ENCODE measurements around the gene SEMA5A.

The SEMA5A gene

GRCh38 chr5:9295466-9295801 lies 250.4 kb downstream of the SEMA5A start:
- Mint-ChIP-seq H3K9me3 (peaks cover 11% of the 10 kb centered on the region), H3K4me3 (no peak overlapping the region), H3K27me3 (ENCODE audit: low read depth) (no peaks in the 10 kb centered on the region)

GRCh38 chr5:9294793-9295465 lies 250.9 kb downstream of the SEMA5A start:
- Mint-ChIP-seq H3K27me3 (ENCODE audit: low read depth) (no peaks in the 10 kb centered on the region), H3K4me3 (no peak overlapping the region), H3K27ac (no peak overlapping the region), H3K4me1 (ENCODE audit: low read depth) (no peaks in the 10 kb centered on the region), H3K36me3 (ENCODE audit: low read depth) (no peaks in the 10 kb centered on the region), H3K9me3 (peaks cover 10% of the 10 kb centered on the region)

More at GRCh38 chr5:9295466-9295801, 250.4 kb downstream of the SEMA5A start:
- Mint-ChIP-seq H3K4me1 (ENCODE audit: low read depth) (no peaks in the 10 kb centered on the region), H3K27ac (no peak overlapping the region), H3K36me3 (ENCODE audit: low read depth) (no peaks in the 10 kb centered on the region)

- Mint-ChIP-seq H3K27me3 (ENCODE audit: low read depth) (no peaks in the 10 kb centered on the region), H3K9me3 (no peaks in the 10 kb centered on the region), H3K4me1 (ENCODE audit: low read depth) (no peaks in the 10 kb centered on the region)
Observed at GRCh38 chr5:9288234-9288633, 257.6 kb downstream of the SEMA5A start.

GRCh38 chr5:9284781-9285307 lies 261.0 kb downstream of the SEMA5A start:
- Mint-ChIP-seq H3K9me3 (peaks cover 5% of the 10 kb centered on the region), H3K36me3 (ENCODE audit: low read depth) (no peaks in the 10 kb centered on the region), H3K27me3 (ENCODE audit: low read depth) (no peaks in the 10 kb centered on the region), H3K27ac (no peak overlapping the region), H3K4me3 (no peak overlapping the region), H3K4me1 (ENCODE audit: low read depth) (no peaks in the 10 kb centered on the region)

More at GRCh38 chr5:9288234-9288633, 257.6 kb downstream of the SEMA5A start:
- no peak overlapping the region for H3K4me3 Mint-ChIP-seq
- no peak overlapping the region for H3K27ac Mint-ChIP-seq
- no peaks in the 10 kb centered on the region for H3K36me3 Mint-ChIP-seq (ENCODE audit: low read depth)

GRCh38 chr5:9284272-9284671 lies 261.6 kb downstream of the SEMA5A start:
- H3K4me1 Mint-ChIP-seq (ENCODE audit: low read depth), result no peaks in the 10 kb centered on the region
- H3K36me3 Mint-ChIP-seq (ENCODE audit: low read depth), result no peaks in the 10 kb centered on the region
- peaks cover 5% of the 10 kb centered on the region for H3K9me3 Mint-ChIP-seq
- no peaks in the 10 kb centered on the region for H3K27me3 Mint-ChIP-seq (ENCODE audit: low read depth)
- H3K4me3 Mint-ChIP-seq, result no peak overlapping the region
- no peak overlapping the region for H3K27ac Mint-ChIP-seq

GRCh38 chr5:9283473-9283872 lies 262.4 kb downstream of the SEMA5A start:
- H3K9me3 Mint-ChIP-seq, result peaks cover 5% of the 10 kb centered on the region
- no peak overlapping the region for H3K27ac Mint-ChIP-seq
- no peak overlapping the region for H3K4me3 Mint-ChIP-seq
- no peaks in the 10 kb centered on the region for H3K4me1 Mint-ChIP-seq (ENCODE audit: low read depth)
- H3K36me3 Mint-ChIP-seq (ENCODE audit: low read depth), result no peaks in the 10 kb centered on the region
- no peaks in the 10 kb centered on the region for H3K27me3 Mint-ChIP-seq (ENCODE audit: low read depth)

- H3K36me3 Mint-ChIP-seq (ENCODE audit: low read depth), result no peaks in the 10 kb centered on the region
- peaks cover 5% of the 10 kb centered on the region for H3K9me3 Mint-ChIP-seq
- H3K27me3 Mint-ChIP-seq (ENCODE audit: low read depth), result no peaks in the 10 kb centered on the region
- H3K4me3 Mint-ChIP-seq, result no peak overlapping the region
- H3K27ac Mint-ChIP-seq, result no peak overlapping the region
- no peaks in the 10 kb centered on the region for H3K4me1 Mint-ChIP-seq (ENCODE audit: low read depth)
Observed at GRCh38 chr5:9283021-9283420, 262.9 kb downstream of the SEMA5A start.

- Mint-ChIP-seq H3K27me3 (ENCODE audit: low read depth) (no peaks in the 10 kb centered on the region), H3K9me3 (peaks cover 5% of the 10 kb centered on the region), H3K36me3 (ENCODE audit: low read depth) (no peaks in the 10 kb centered on the region), H3K4me3 (no peak overlapping the region), H3K27ac (no peak overlapping the region), H3K4me1 (ENCODE audit: low read depth) (no peaks in the 10 kb centered on the region)
Observed at GRCh38 chr5:9282211-9282610, 263.7 kb downstream of the SEMA5A start.

GRCh38 chr5:9279774-9280173 lies 266.1 kb downstream of the SEMA5A start:
- H3K9me3 Mint-ChIP-seq, result peaks cover 5% of the 10 kb centered on the region
- no peaks in the 10 kb centered on the region for H3K4me1 Mint-ChIP-seq (ENCODE audit: low read depth)
- no peaks in the 10 kb centered on the region for H3K27me3 Mint-ChIP-seq (ENCODE audit: low read depth)
- no peak overlapping the region for H3K27ac Mint-ChIP-seq
- no peak overlapping the region for H3K4me3 Mint-ChIP-seq
- H3K36me3 Mint-ChIP-seq (ENCODE audit: low read depth), result no peaks in the 10 kb centered on the region

GRCh38 chr5:9278921-9279603 lies 266.8 kb downstream of the SEMA5A start:
- Mint-ChIP-seq H3K9me3 (peaks cover 5% of the 10 kb centered on the region), H3K4me3 (no peak overlapping the region), H3K27me3 (ENCODE audit: low read depth) (no peaks in the 10 kb centered on the region), H3K36me3 (ENCODE audit: low read depth) (no peaks in the 10 kb centered on the region), H3K27ac (no peak overlapping the region), H3K4me1 (ENCODE audit: low read depth) (no peaks in the 10 kb centered on the region)

GRCh38 chr5:9269014-9269413 lies 276.9 kb downstream of the SEMA5A start:
- no peaks in the 10 kb centered on the region for H3K27me3 Mint-ChIP-seq (ENCODE audit: low read depth)
- no peak overlapping the region for H3K27ac Mint-ChIP-seq
- peaks cover 10% of the 10 kb centered on the region for H3K9me3 Mint-ChIP-seq
- no peaks in the 10 kb centered on the region for H3K4me1 Mint-ChIP-seq (ENCODE audit: low read depth)
- no peaks in the 10 kb centered on the region for H3K36me3 Mint-ChIP-seq (ENCODE audit: low read depth)
- H3K4me3 Mint-ChIP-seq, result no peak overlapping the region

GRCh38 chr5:9268226-9268625 lies 277.6 kb downstream of the SEMA5A start:
- H3K27ac Mint-ChIP-seq, result no peak overlapping the region
- H3K27me3 Mint-ChIP-seq (ENCODE audit: low read depth), result no peaks in the 10 kb centered on the region
- H3K9me3 Mint-ChIP-seq, result peaks cover 5% of the 10 kb centered on the region
- H3K4me3 Mint-ChIP-seq, result no peak overlapping the region
- no peaks in the 10 kb centered on the region for H3K4me1 Mint-ChIP-seq (ENCODE audit: low read depth)
- no peaks in the 10 kb centered on the region for H3K36me3 Mint-ChIP-seq (ENCODE audit: low read depth)

GRCh38 chr5:9265441-9266287 lies 280.2 kb downstream of the SEMA5A start:
- Mint-ChIP-seq H3K4me3 (no peak overlapping the region), H3K9me3 (peaks cover 3% of the 10 kb centered on the region), H3K36me3 (ENCODE audit: low read depth) (no peaks in the 10 kb centered on the region), H3K4me1 (ENCODE audit: low read depth) (no peaks in the 10 kb centered on the region), H3K27ac (no peak overlapping the region), H3K27me3 (ENCODE audit: low read depth) (no peaks in the 10 kb centered on the region)

- Mint-ChIP-seq H3K4me3 (no peak overlapping the region), H3K27ac (no peak overlapping the region)
Observed at GRCh38 chr5:9264301-9264700, 281.6 kb downstream of the SEMA5A start.

More at GRCh38 chr5:9264301-9264700, 281.6 kb downstream of the SEMA5A start:
- H3K36me3 Mint-ChIP-seq (ENCODE audit: low read depth), result no peaks in the 10 kb centered on the region
- no peaks in the 10 kb centered on the region for H3K4me1 Mint-ChIP-seq (ENCODE audit: low read depth)
- no peaks in the 10 kb centered on the region for H3K27me3 Mint-ChIP-seq (ENCODE audit: low read depth)
- peaks cover 3% of the 10 kb centered on the region for H3K9me3 Mint-ChIP-seq
